IMR-90 (cell line): ENCODE measurements around the gene RAMP3. TPM values are rescaled to one million over a fixed set of nuclear protein-coding genes. Genes with fewer than 3 reads are reported as not detected.

ENCODE experiments used
- ATAC-seq: fragments of 200-7000 bp; cut with Tn5 transposase; 2 replicates; pipeline ENCODE4 v1.9.1; 2020; ENCODE audit warnings: low read depth, mild to moderate bottlenecking, moderate library complexity
- BruUV-seq: library from RNA; stranded (reverse); fragments of 400-500 nt; replicated peaks from 2 replicates; lab custom pipeline; 2021; lab: Mats Ljungman, UMichigan
- CTCF ChIA-PET: fragments of 300-600 bp; formaldehyde crosslinking; extraction: SDS; loops from one replicate; lab custom pipeline; 2021; ENCODE audit warnings: antibody characterized with exemption; lab: Yijun Ruan, JAX
- POLR2A ChIA-PET: fragments of 300-600 bp; sonication (Branson Sonifier 250); formaldehyde crosslinking; loops from one replicate; lab custom pipeline; 2022; ENCODE audit warnings: antibody characterized with exemption; ENCODE audit not compliant: unreplicated experiment; lab: Charles Lee
- DNase-seq: peaks from one replicate; pipeline ENCODE4 v3.0.0; 2013
- H2AFZ ChIP-seq: replicated peaks from 2 replicates; pipeline ENCODE3; 2013; ENCODE audit warnings: low read length, mild to moderate bottlenecking; ENCODE audit not compliant: poor library complexity
- H2AK5ac ChIP-seq: 2 replicates; pipeline ENCODE4 v1.6.1; 2013; ENCODE audit warnings: low read depth, low read length, inconsistent platforms
- H2AK9ac ChIP-seq: replicated peaks from 2 replicates; pipeline ENCODE3; 2013; ENCODE audit warnings: mild to moderate bottlenecking, low read depth, low read length, moderate library complexity; ENCODE audit not compliant: poor library complexity
- H2BK120ac ChIP-seq: 2 replicates; pipeline ENCODE4 v1.6.1; 2013; ENCODE audit warnings: low read depth, low read length, inconsistent platforms
- H2BK15ac ChIP-seq: 3 replicates; pipeline ENCODE4 v1.6.1; 2013; ENCODE audit warnings: low read depth, low read length, inconsistent platforms
- H2BK20ac ChIP-seq: 2 replicates; pipeline ENCODE4 v1.6.1; 2013; ENCODE audit warnings: low read depth, mild to moderate bottlenecking, inconsistent platforms, low read length, moderate library complexity
- H2BK5ac ChIP-seq: 2 replicates; pipeline ENCODE4 v1.6.1; 2013; ENCODE audit warnings: mild to moderate bottlenecking, low read depth, low read length, inconsistent platforms; ENCODE audit not compliant: poor library complexity, severe bottlenecking
- H3K14ac ChIP-seq: replicated peaks from 2 replicates; pipeline ENCODE4 v1.6.1; 2013; ENCODE audit warnings: low read depth, low read length, inconsistent platforms
- H3K18ac ChIP-seq: 2 replicates; pipeline ENCODE4 v1.6.1; 2013; ENCODE audit warnings: low read depth, low read length, control low read depth
- H3K23ac ChIP-seq: 2 replicates; pipeline ENCODE4 v1.6.1; 2013; ENCODE audit warnings: low read depth, low read length, inconsistent platforms
- H3K27ac ChIP-seq: 2 replicates; pipeline ENCODE4 v1.5.1; 2013; ENCODE audit warnings: mild to moderate bottlenecking, control low read depth, low read length; ENCODE audit not compliant: insufficient read depth
- H3K27me3 ChIP-seq: 2 replicates; pipeline ENCODE4 v1.6.1; 2013; ENCODE audit warnings: low read length; ENCODE audit not compliant: control insufficient read depth, insufficient read depth
- H3K36me3 ChIP-seq: 2 replicates; pipeline ENCODE4 v1.6.1; 2013; ENCODE audit warnings: low read length, mixed read lengths; ENCODE audit not compliant: control insufficient read depth, insufficient read depth
- H3K4ac ChIP-seq: 2 replicates; pipeline ENCODE4 v1.6.1; 2013; ENCODE audit warnings: low read depth, low read length, inconsistent platforms
- H3K4me1 ChIP-seq: 2 replicates; pipeline ENCODE4 v1.6.1; 2013; ENCODE audit warnings: low read length, mixed read lengths; ENCODE audit not compliant: control insufficient read depth, insufficient read depth
- H3K4me2 ChIP-seq: 2 replicates; pipeline ENCODE4 v1.6.1; 2013; ENCODE audit warnings: low read depth, mild to moderate bottlenecking, control low read depth, low read length, moderate library complexity
- H3K4me3 ChIP-seq: 2 replicates; pipeline ENCODE4 v1.5.1; 2013; ENCODE audit warnings: low read depth, mild to moderate bottlenecking, control low read depth, low read length, moderate library complexity; ENCODE audit not compliant: insufficient read depth
- H3K56ac ChIP-seq: 2 replicates; pipeline ENCODE4 v1.6.1; 2013; ENCODE audit warnings: low read length, inconsistent platforms; ENCODE audit not compliant: insufficient read depth; ENCODE audit errors: extremely low read depth
- H3K79me1 ChIP-seq, 2 experiments: 2 replicates each; pipeline ENCODE4 v1.6.1; 2013; ENCODE audit warnings: low read length in 2 of 2, inconsistent platforms in 1 of 2, low read depth in 1 of 2
- H3K9ac ChIP-seq: 2 replicates; pipeline ENCODE4 v1.6.1; 2013; ENCODE audit warnings: low read depth, low read length, control low read depth
- H3K9me1 ChIP-seq: 2 replicates; pipeline ENCODE4 v1.6.1; 2013; ENCODE audit warnings: low read length, inconsistent platforms; ENCODE audit not compliant: insufficient read depth
- H3K9me3 ChIP-seq: 2 replicates; pipeline ENCODE4 v1.6.1; 2013; ENCODE audit warnings: low read length; ENCODE audit not compliant: control insufficient read depth, insufficient read depth
- H4K20me1 ChIP-seq: 2 replicates; pipeline ENCODE4 v1.6.1; 2013; ENCODE audit warnings: low read length, inconsistent platforms; ENCODE audit not compliant: insufficient read depth
- H4K5ac ChIP-seq: 2 replicates; pipeline ENCODE4 v1.6.1; 2013; ENCODE audit warnings: mild to moderate bottlenecking, low read depth, low read length, control low read depth
- H4K8ac ChIP-seq, 2 experiments: 2 replicates each; pipeline ENCODE4 v1.6.1; 2013; ENCODE audit warnings: low read depth in 2 of 2, low read length in 2 of 2, control low read depth in 1 of 2, inconsistent platforms in 1 of 2
- H4K91ac ChIP-seq: 2 replicates; pipeline ENCODE4 v1.6.1; 2013; ENCODE audit warnings: low read depth, low read length, inconsistent platforms; ENCODE audit not compliant: insufficient read depth
- BHLHE40 ChIP-seq: fragments of 150-350 bp; IDR thresholded peaks from 2 replicates; pipeline ENCODE4 v1.6.1; 2016; ENCODE audit warnings: mild to moderate bottlenecking, low read depth, low read length
- CHD1 ChIP-seq: IDR thresholded peaks from 2 replicates; pipeline ENCODE4 v1.6.1; 2012; ENCODE audit warnings: low read depth, low read length, improper control_type of control experiment
- MAZ ChIP-seq: IDR thresholded peaks from 2 replicates; pipeline ENCODE4 v1.6.1; 2012; ENCODE audit warnings: low read depth, mild to moderate bottlenecking, low read length, improper control_type of control experiment, moderate library complexity, borderline replicate concordance
- MXI1 ChIP-seq: IDR thresholded peaks from 2 replicates; pipeline ENCODE4 v1.6.1; 2012; ENCODE audit warnings: low read depth, mild to moderate bottlenecking, low read length, moderate library complexity, borderline replicate concordance
- NFE2L2 ChIP-seq: fragments of 150-350 bp; IDR thresholded peaks from 2 replicates; pipeline ENCODE4 v1.6.1; 2016; ENCODE audit warnings: low read depth, mild to moderate bottlenecking, low read length
- RAD21 ChIP-seq: IDR thresholded peaks from 2 replicates; pipeline ENCODE4 v1.6.1; 2012; ENCODE audit warnings: low read length, improper control_type of control experiment
- RCOR1 ChIP-seq: IDR thresholded peaks from 2 replicates; pipeline ENCODE4 v1.6.1; 2012; ENCODE audit warnings: mild to moderate bottlenecking, low read length, improper control_type of control experiment; ENCODE audit not compliant: insufficient replicate concordance
- SMC3 ChIP-seq: fragments of 150-350 bp; IDR thresholded peaks from 2 replicates; pipeline ENCODE4 v1.6.1; 2016; ENCODE audit warnings: low read depth, mild to moderate bottlenecking, antibody characterized with exemption, low read length, moderate library complexity
- USF2 ChIP-seq: fragments of 150-350 bp; IDR thresholded peaks from 2 replicates; pipeline ENCODE4 v1.6.1; 2017; ENCODE audit warnings: mild to moderate bottlenecking, antibody characterized with exemption, low read length, low read depth
- WGBS, 2 experiments: methylation state at CpG; one replicate each; pipeline versions ENCODE4 v1.1.5 to v1.1.7; 2013; ENCODE audit warnings: missing lambda C conversion rate in 2 of 2; ENCODE audit not compliant: insufficient read length in 1 of 2; ENCODE audit errors: extremely low coverage in 2 of 2; 5-methylcytosine and 5-hydroxymethylcytosine counted together
- dilution Hi-C: fragments of 300-500 bp; cut with HindIII; formaldehyde crosslinking; loops from one replicate; pipeline ENCODE4 v1.14.3; 2018; ENCODE audit warnings: low sequenced_read_pairs; ENCODE audit not compliant: unreplicated experiment
- in situ Hi-C: fragments of 300-500 bp; cut with MboI; formaldehyde crosslinking; loops from 3 replicates; pipeline ENCODE4 v1.14.3; 2019; ENCODE audit warnings: low sequenced_read_pairs, inconsistent platforms, mixed read lengths
- intact Hi-C: fragments of 100-400 bp; cut with micrococcal nuclease; formaldehyde crosslinking; loops from 2 replicates; pipeline ENCODE4 v1.10.0; 2022
- polyA plus RNA-seq, 3 experiments: library from polyadenylated mRNA; depleted of rRNA; stranded (reverse); fragments of >200 nt; gene quantifications; 2 replicates each; pipeline ENCODE4 v1.2.3, GENCODE V29; 2012; ENCODE audit warnings: low replicate concordance in 1 of 3
- total RNA-seq: library from RNA; depleted of rRNA; stranded (reverse); fragments of >200 nt; gene quantifications from 2 replicates; pipeline ENCODE4 v1.2.3, GENCODE V29; 2012
- TF ChIP-seq, protein P1 (sequence below): conservative IDR thresholded peaks from 2 replicates; pipeline ENCODE4 v1.5.1; 2012; ENCODE audit warnings: mild to moderate bottlenecking, low read depth, low read length, improper control_type of control experiment
- TF ChIP-seq, protein P2 (sequence below): fragments of 150-350 bp; IDR thresholded peaks from 2 replicates; pipeline ENCODE4 v1.6.1; 2016; ENCODE audit warnings: low read depth, mild to moderate bottlenecking, low read length, moderate library complexity, borderline replicate concordance

The RAMP3 gene
- total and polyA plus RNA-seq, 2 of the 4 experiments (the other 2 are of a cell fraction): not detected

DNA sequence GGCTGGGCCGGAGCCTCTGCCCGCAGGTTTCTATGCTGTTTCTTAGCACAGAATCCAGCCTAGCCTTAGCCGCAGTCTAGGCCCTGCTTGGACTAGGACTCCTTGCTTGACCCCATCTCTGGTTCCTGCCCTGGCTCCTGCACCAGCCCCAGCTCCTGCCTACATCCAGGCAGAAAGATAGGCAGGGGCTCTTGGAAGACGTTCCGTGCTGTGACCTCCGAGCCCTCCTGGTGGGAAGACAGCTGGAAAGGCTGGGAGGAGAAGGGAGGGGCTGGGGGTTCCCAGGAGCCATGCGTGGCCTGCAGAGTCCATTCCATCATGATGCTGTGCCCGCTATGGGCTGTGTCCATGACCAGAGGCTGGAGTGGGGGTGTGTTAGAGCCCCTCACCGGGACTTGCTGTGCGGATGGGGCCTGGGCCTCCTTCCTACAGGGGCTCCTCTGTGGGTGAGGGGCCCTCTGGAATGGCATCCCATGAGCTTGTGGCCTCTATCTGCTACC lies 26.2 kb downstream of the RAMP3 start:
- Histone ChIP-seq H4K91ac (no peak overlapping the region), H3K56ac (no peak overlapping the region), H3K23ac (no peak overlapping the region), H4K8ac (no peak overlapping the region), H3K14ac (no peak overlapping the region), H2AFZ (no peak overlapping the region), H3K9me3 (no peaks in the 10 kb centered on the region), H2BK20ac (no peak overlapping the region), H3K18ac (no peak overlapping the region), H3K4ac (no peak overlapping the region), H3K36me3 (no peaks in the 10 kb centered on the region), H3K4me3 (no peak overlapping the region), H4K20me1 (no peaks in the 10 kb centered on the region), H3K4me2 (no peak overlapping the region), H2BK15ac (no peak overlapping the region), H2AK5ac (no peak overlapping the region), H3K27me3 (peaks cover 27% of the 10 kb centered on the region; the same call in 1 of the 2 replicates), H3K79me1 (no peaks in the 10 kb centered on the region), H2BK5ac (no peak overlapping the region), H4K5ac (no peak overlapping the region), H3K27ac (no peak overlapping the region), H3K4me1 (no peaks in the 10 kb centered on the region), H3K9ac (no peak overlapping the region), H2AK9ac (no peak overlapping the region), H2BK120ac (no peak overlapping the region), H3K9me1 (no peaks in the 10 kb centered on the region)
- ATAC-seq: no peak
- TF ChIP-seq, protein P1, sequence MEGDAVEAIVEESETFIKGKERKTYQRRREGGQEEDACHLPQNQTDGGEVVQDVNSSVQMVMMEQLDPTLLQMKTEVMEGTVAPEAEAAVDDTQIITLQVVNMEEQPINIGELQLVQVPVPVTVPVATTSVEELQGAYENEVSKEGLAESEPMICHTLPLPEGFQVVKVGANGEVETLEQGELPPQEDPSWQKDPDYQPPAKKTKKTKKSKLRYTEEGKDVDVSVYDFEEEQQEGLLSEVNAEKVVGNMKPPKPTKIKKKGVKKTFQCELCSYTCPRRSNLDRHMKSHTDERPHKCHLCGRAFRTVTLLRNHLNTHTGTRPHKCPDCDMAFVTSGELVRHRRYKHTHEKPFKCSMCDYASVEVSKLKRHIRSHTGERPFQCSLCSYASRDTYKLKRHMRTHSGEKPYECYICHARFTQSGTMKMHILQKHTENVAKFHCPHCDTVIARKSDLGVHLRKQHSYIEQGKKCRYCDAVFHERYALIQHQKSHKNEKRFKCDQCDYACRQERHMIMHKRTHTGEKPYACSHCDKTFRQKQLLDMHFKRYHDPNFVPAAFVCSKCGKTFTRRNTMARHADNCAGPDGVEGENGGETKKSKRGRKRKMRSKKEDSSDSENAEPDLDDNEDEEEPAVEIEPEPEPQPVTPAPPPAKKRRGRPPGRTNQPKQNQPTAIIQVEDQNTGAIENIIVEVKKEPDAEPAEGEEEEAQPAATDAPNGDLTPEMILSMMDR: no peak
- TF ChIP-seq BHLHE40 (no peak), USF2 (no peak), MAZ (no peak), CHD1 (no peak), SMC3 (no peak), NFE2L2 (no peak), MXI1 (no peak), RAD21 (no peak), RCOR1 (no peak)
- TF ChIP-seq, protein P2, sequence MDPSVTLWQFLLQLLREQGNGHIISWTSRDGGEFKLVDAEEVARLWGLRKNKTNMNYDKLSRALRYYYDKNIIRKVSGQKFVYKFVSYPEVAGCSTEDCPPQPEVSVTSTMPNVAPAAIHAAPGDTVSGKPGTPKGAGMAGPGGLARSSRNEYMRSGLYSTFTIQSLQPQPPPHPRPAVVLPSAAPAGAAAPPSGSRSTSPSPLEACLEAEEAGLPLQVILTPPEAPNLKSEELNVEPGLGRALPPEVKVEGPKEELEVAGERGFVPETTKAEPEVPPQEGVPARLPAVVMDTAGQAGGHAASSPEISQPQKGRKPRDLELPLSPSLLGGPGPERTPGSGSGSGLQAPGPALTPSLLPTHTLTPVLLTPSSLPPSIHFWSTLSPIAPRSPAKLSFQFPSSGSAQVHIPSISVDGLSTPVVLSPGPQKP: no peak
- in situ Hi-C loops (no loop called here), dilution Hi-C loops (no loop called here), intact Hi-C loops (no loop called here)
- no TSS peak for BruUV-seq
- CTCF ChIA-PET: no interaction called here
- POLR2A ChIA-PET: no interaction called here
- no CpG with 5 or more reads among the region's 10 CpGs for WGBS, 2 experiments
- no peak for DNase-seq
